ENCODE results near the gene ST3GAL5. TPM values are rescaled to one million over a fixed set of nuclear protein-coding genes. Genes with fewer than 3 reads are reported as not detected.

The ST3GAL5 gene
- total RNA-seq, 4 donors from 2014 or later = 12.6 to 26.0 (median 21.8) TPM

DNA sequence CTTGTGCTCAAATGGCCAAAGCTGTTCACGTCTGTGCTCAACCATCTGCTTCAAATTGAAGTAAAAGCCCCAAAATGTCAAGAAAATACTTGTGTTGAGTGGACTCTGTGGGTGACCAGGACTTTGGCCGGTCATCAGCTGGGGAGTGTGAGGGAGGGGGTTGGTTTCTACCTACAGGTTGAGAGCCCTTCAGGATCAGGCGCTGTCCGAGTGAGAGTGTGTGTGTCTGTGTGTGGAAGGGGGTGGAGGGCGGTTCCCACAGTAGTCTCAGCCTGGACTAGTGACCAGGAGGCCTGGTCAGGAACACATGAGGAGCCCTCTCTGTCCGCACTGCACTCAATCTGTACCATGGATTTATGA lies 100.8 kb downstream of the ST3GAL5 start:
- Histone ChIP-seq H3K4me1 (peaks cover 26 to 27% of the 10 kb centered on the region in 2 donors), H3K36me3 (peaks cover 4 to 20% of the 10 kb centered on the region in 2 donors), H3K4me3 (no peak overlapping the region), H3K27me3 (no peaks in the 10 kb centered on the region), H3K9me3 (no peaks in the 10 kb centered on the region), H3K27ac (no peak overlapping the region)
- no peak for ATAC-seq
- no peak for DNase-seq
- in situ Hi-C loops (cut with MboI; ENCODE audit: low sequenced_read_pairs in 4 of 4) (no loop called here), intact Hi-C loops (cut with DNase I; ENCODE audit: low total_unique reads) (no loop called here)
- TF ChIP-seq POLR2A (IDR thresholded peaks at IDR 0.05) = no peak
- TF ChIP-seq, protein P1, sequence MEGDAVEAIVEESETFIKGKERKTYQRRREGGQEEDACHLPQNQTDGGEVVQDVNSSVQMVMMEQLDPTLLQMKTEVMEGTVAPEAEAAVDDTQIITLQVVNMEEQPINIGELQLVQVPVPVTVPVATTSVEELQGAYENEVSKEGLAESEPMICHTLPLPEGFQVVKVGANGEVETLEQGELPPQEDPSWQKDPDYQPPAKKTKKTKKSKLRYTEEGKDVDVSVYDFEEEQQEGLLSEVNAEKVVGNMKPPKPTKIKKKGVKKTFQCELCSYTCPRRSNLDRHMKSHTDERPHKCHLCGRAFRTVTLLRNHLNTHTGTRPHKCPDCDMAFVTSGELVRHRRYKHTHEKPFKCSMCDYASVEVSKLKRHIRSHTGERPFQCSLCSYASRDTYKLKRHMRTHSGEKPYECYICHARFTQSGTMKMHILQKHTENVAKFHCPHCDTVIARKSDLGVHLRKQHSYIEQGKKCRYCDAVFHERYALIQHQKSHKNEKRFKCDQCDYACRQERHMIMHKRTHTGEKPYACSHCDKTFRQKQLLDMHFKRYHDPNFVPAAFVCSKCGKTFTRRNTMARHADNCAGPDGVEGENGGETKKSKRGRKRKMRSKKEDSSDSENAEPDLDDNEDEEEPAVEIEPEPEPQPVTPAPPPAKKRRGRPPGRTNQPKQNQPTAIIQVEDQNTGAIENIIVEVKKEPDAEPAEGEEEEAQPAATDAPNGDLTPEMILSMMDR (IDR thresholded peaks at IDR 0.05 in 4 of 5, conservative IDR thresholded peaks at IDR 0.05 in 1 of 5) = no peak

DNA sequence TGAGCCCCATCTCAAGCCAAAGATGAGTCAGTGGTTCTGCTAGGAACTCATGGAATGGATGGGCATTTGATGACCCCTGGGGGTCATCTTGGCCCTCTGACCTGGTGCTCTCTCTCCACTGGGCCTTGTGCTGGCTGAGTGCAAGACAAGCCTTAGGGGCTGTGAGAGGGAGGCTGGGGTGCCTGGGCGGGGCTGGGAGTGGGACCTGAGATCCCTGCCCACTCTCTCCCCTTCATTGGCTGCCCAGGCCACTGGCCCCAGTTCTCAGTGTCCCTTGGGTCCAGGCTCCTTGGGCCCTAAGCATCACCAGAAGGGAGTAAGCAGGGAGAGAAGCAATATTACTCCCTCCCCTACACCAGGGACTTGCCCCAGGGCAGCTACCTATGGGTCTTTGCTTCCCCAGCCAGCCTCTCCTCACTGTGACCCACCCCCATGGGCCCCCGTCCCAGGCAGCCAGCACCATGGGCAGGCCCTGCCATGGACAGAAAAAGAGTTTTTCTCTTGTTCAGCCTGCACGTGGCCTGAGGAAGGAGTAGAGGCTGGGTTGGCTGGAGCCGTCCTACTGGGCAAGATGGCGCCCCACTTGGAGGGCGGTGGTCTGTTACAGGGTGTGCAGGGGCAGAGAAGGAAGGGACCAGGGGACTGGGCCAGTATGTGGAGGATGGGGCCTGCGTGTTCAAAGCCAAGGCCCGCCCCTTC lies 101.4 kb downstream of the ST3GAL5 start:
- Histone ChIP-seq H3K27me3 (no peaks in the 10 kb centered on the region), H3K4me3 (no peak overlapping the region), H3K36me3 (peaks cover 4 to 23% of the 10 kb centered on the region in 2 donors), H3K9me3 (no peaks in the 10 kb centered on the region), H3K4me1 (peaks cover 22 to 26% of the 10 kb centered on the region in 2 donors), H3K27ac (no peak overlapping the region)
- ATAC-seq (no peak), DNase-seq (no peak)
- in situ Hi-C loops (cut with MboI; ENCODE audit: low sequenced_read_pairs in 4 of 4) = no loop called here
- intact Hi-C loops (cut with DNase I; ENCODE audit: low total_unique reads) = no loop called here
- TF ChIP-seq, protein P1 (IDR thresholded peaks at IDR 0.05 in 4 of 5, conservative IDR thresholded peaks at IDR 0.05 in 1 of 5) = no peak
- TF ChIP-seq POLR2A (IDR thresholded peaks at IDR 0.05) = no peak

Other genes with a start within 250 kb of the ST3GAL5 start
- gene SFTPB, start 220.8 kb downstream of the ST3GAL5 start, total RNA-seq = not detected
- gene GNLY, start 194.6 kb downstream of the ST3GAL5 start, total RNA-seq = 10 to 100 TPM in 2 of 4 donors, 1 to 10 TPM in 2; 3.6 to 36.1 (median 12.0) TPM
- gene ATOH8, start 135.0 kb downstream of the ST3GAL5 start, total RNA-seq = 100 to 1,000 TPM; 122 to 266 (median 150) TPM
- 10 to 100 TPM; 20.1 to 31.7 (median 29.4) TPM for gene POLR1A, start 216.9 kb upstream of the ST3GAL5 start, total RNA-seq
- 100 to 1,000 TPM in 1 of 4 donors, 10 to 100 TPM in 3; 55.5 to 111 (median 68.2) TPM for gene PTCD3, start 217.2 kb upstream of the ST3GAL5 start, total RNA-seq